Jurkat, Clone E6-1 (cell line): Measurements from ENCODE around the gene ARFGAP1.
"Not testable (repeated sequence)": the region's sequence is repeated elsewhere in the genome, so short reads cannot be mapped to it uniquely, and the experiment has no call there.

Source experiments
- DNase-seq: peaks from one replicate; pipeline ENCODE4 v3.0.0-alpha.2; 2011; ENCODE audit warnings: low read depth, low spot score
- H3K4me3 ChIP-seq: 2 replicates; pipeline ENCODE4 v1.5.1; 2011; ENCODE audit warnings: mild to moderate bottlenecking, low read length, control low read depth, moderate library complexity

The ARFGAP1 gene

GRCh38 chr20:63238514-63239125, 34.0 kb upstream of the ARFGAP1 start:
- H3K4me3 ChIP-seq = no peak overlapping the region
- DNase-seq = peak; percentile 67

- no peak overlapping the region for H3K4me3 ChIP-seq
- no peak for DNase-seq
These were observed 33.2 kb upstream of the ARFGAP1 start for GRCh38 chr20:63239431-63239830.

- no peak for DNase-seq
- H3K4me3 ChIP-seq = no peak overlapping the region
These were observed 32.6 kb upstream of the ARFGAP1 start for GRCh38 chr20:63240004-63240403.

GRCh38 chr20:63241272-63241671, 31.3 kb upstream of the ARFGAP1 start:
- no peak for DNase-seq
- H3K4me3 ChIP-seq = no peak overlapping the region

GRCh38 chr20:63242736-63243135, 29.9 kb upstream of the ARFGAP1 start:
- no peak for DNase-seq
- H3K4me3 ChIP-seq = no peak overlapping the region

- no peak for DNase-seq
- no peak overlapping the region for H3K4me3 ChIP-seq
These were observed 28.9 kb upstream of the ARFGAP1 start for GRCh38 chr20:63243604-63244247.

- DNase-seq = no peak
- no peak overlapping the region for H3K4me3 ChIP-seq
These were observed 28.1 kb upstream of the ARFGAP1 start for GRCh38 chr20:63244468-63244867.

GRCh38 chr20:63246490-63247288, 25.9 kb upstream of the ARFGAP1 start:
- no peak for DNase-seq
- H3K4me3 ChIP-seq = no peak overlapping the region

- DNase-seq = no peak
- H3K4me3 ChIP-seq = no peak overlapping the region
These were observed 24.9 kb upstream of the ARFGAP1 start for GRCh38 chr20:63247671-63248228.

GRCh38 chr20:63248835-63249591, 23.6 kb upstream of the ARFGAP1 start:
- H3K4me3 ChIP-seq = no peak overlapping the region
- DNase-seq = no peak

GRCh38 chr20:63249891-63250290, 22.7 kb upstream of the ARFGAP1 start:
- no peak overlapping the region for H3K4me3 ChIP-seq
- no peak for DNase-seq

GRCh38 chr20:63251350-63251749, 21.3 kb upstream of the ARFGAP1 start:
- DNase-seq, H3K4me3 ChIP-seq: not testable (repeated sequence)

GRCh38 chr20:63252284-63252711, 20.3 kb upstream of the ARFGAP1 start:
- DNase-seq = no peak
- no peak overlapping the region for H3K4me3 ChIP-seq

GRCh38 chr20:63253065-63253437, 19.6 kb upstream of the ARFGAP1 start:
- H3K4me3 ChIP-seq = no peak overlapping the region
- no peak for DNase-seq

GRCh38 chr20:63253438-63254231, 19.0 kb upstream of the ARFGAP1 start:
- no peak for DNase-seq
- H3K4me3 ChIP-seq = no peak overlapping the region

- no peak for DNase-seq
- H3K4me3 ChIP-seq = no peak within 1 kb of the TSS
These were observed 18.4 kb upstream of the ARFGAP1 start, which contains the start of gene NKAIN4 for GRCh38 chr20:63254232-63254605. Gene NKAIN4, minus strand, starts transcription at chr20:63254463. Its CDS starts 13 bp downstream, at chr20:63254450.

GRCh38 chr20:63254606-63255384, 17.8 kb upstream of the ARFGAP1 start:
- no peak overlapping the region for H3K4me3 ChIP-seq
- no peak for DNase-seq
